Endothelial cell of umbilical vein (primary cell): ENCODE results near the gene DCLK1. TPM values are rescaled to one million over a fixed set of nuclear protein-coding genes. Genes with fewer than 3 reads are reported as not detected.

ENCODE experiments used
- BruUV-seq: library from RNA; stranded (reverse); fragments of 400-500 nt; replicated peaks from 2 replicates; lab custom pipeline; 2021; lab: Mats Ljungman, UMichigan
- CTCF ChIA-PET: fragments of 300-600, 350-600 bp; sonication (Branson Sonifier 250); formaldehyde crosslinking; loops from one replicate; lab custom pipeline; 2021; ENCODE audit warnings: antibody characterized with exemption, inconsistent platforms; lab: Charles Lee
- POLR2A ChIA-PET: fragments of 300-600, 350-600 bp; sonication (Branson Sonifier 250); formaldehyde crosslinking; loops from one replicate; lab custom pipeline; 2021; ENCODE audit warnings: antibody characterized with exemption, inconsistent platforms; lab: Charles Lee
- DNase-seq: peaks from one replicate; pipeline ENCODE4 v3.0.0-alpha.2; 2011; ENCODE audit warnings: low read depth, low spot score
- FAIRE-seq: peaks from 2 replicates; lab custom pipeline; 2011; peaks lifted over from hg19 to GRCh38; lab: Jason Lieb, UNC
- H2AFZ ChIP-seq: 2 replicates; pipeline ENCODE4 v1.6.0; 2012; ENCODE audit warnings: low read depth, low read length, control low read depth, inconsistent platforms
- H3K27ac ChIP-seq: 2 replicates; pipeline ENCODE4 v1.5.1; 2011; ENCODE audit warnings: low read depth, mild to moderate bottlenecking, control low read depth, low read length, moderate library complexity; ENCODE audit not compliant: insufficient read depth
- H3K27me3 ChIP-seq, 2 experiments: 2 replicates each; pipeline versions ENCODE4 v1.6.0 to v1.6.1; 2011; ENCODE audit warnings: low read length in 2 of 2, mixed read lengths in 1 of 2; ENCODE audit not compliant: control insufficient read depth in 2 of 2, insufficient read depth in 2 of 2
- H3K36me3 ChIP-seq, 2 experiments: 2 replicates in 1 of 2; 3 replicates in 1 of 2; pipeline ENCODE4 v1.5.1; 2011; ENCODE audit warnings: low read length in 2 of 2, mild to moderate bottlenecking in 1 of 2, moderate library complexity in 1 of 2; ENCODE audit not compliant: control insufficient read depth in 2 of 2, insufficient read depth in 2 of 2; ENCODE audit errors: extremely low read depth in 1 of 2
- H3K4me1 ChIP-seq: 3 replicates; pipeline ENCODE4 v1.5.1; 2011; ENCODE audit warnings: mild to moderate bottlenecking, low read length; ENCODE audit not compliant: control insufficient read depth, insufficient read depth; ENCODE audit errors: extremely low read depth
- H3K4me2 ChIP-seq: 2 replicates; pipeline ENCODE4 v1.6.1; 2011; ENCODE audit warnings: low read length, control low read depth, mixed read lengths; ENCODE audit not compliant: insufficient read depth
- H3K4me3 ChIP-seq, 3 experiments: fragments of 200-600 bp in 1 of 3; sonication (generic), shearing (Covaris generic) in 1 of 3; replicated peaks in 1 of 3; 2 replicates each; pipeline ENCODE4 v1.5.1; 2011 to 2016; ENCODE audit warnings: control low read depth in 3 of 3, low read length in 3 of 3, mild to moderate bottlenecking in 2 of 3, inconsistent platforms in 1 of 3, low read depth in 1 of 3, moderate library complexity in 1 of 3; ENCODE audit not compliant: insufficient read depth in 1 of 3
- H3K79me2 ChIP-seq: 2 replicates; pipeline ENCODE4 v1.6.0; 2012; ENCODE audit warnings: low read length, inconsistent platforms; ENCODE audit not compliant: control insufficient read depth, insufficient read depth
- H3K9ac ChIP-seq: replicated peaks from 2 replicates; pipeline ENCODE3; 2011; ENCODE audit warnings: low read length, control low read depth; ENCODE audit not compliant: insufficient read depth; ENCODE audit errors: extremely low read depth
- H3K9me1 ChIP-seq: replicated peaks from 3 replicates; pipeline ENCODE4 v1.6.0; 2011; ENCODE audit warnings: mild to moderate bottlenecking, low read length; ENCODE audit not compliant: control insufficient read depth, insufficient read depth; ENCODE audit errors: extremely low read depth
- H3K9me3 ChIP-seq: replicated peaks from 2 replicates; pipeline ENCODE4 v1.5.1; 2012; ENCODE audit warnings: low read length, inconsistent platforms; ENCODE audit not compliant: control insufficient read depth, insufficient read depth
- H4K20me1 ChIP-seq: replicated peaks from 2 replicates; pipeline ENCODE3; 2011; ENCODE audit warnings: mild to moderate bottlenecking, low read length; ENCODE audit not compliant: control insufficient read depth, insufficient read depth; ENCODE audit errors: extremely low read depth
- EZH2 ChIP-seq: IDR thresholded peaks from 2 replicates; pipeline ENCODE4 v1.6.1; 2012; ENCODE audit warnings: borderline replicate concordance, low read depth, mild to moderate bottlenecking, moderate library complexity, low read length, inconsistent platforms; ENCODE audit not compliant: severe bottlenecking
- FOS ChIP-seq: IDR thresholded peaks from 2 replicates; pipeline ENCODE4 v1.6.1; 2011; ENCODE audit warnings: mild to moderate bottlenecking, low read length, moderate library complexity, borderline replicate concordance; ENCODE audit not compliant: insufficient read depth
- GATA2 ChIP-seq: IDR thresholded peaks from 2 replicates; pipeline ENCODE4 v1.7.0; 2011; ENCODE audit warnings: low read depth, mild to moderate bottlenecking, moderate library complexity, mixed read lengths, low read length; ENCODE audit not compliant: insufficient read length, insufficient read depth
- JUN ChIP-seq: IDR thresholded peaks from 2 replicates; pipeline ENCODE4 v1.6.1; 2011; ENCODE audit warnings: borderline replicate concordance, low read depth; ENCODE audit not compliant: insufficient read length, insufficient read depth
- MYC ChIP-seq: IDR thresholded peaks from one replicate; pipeline ENCODE4 v1.6.1; 2011; ENCODE audit warnings: mild to moderate bottlenecking, low read depth, low read length
- POLR2A ChIP-seq: IDR thresholded peaks from 2 replicates; pipeline ENCODE4 v1.6.1; 2012; ENCODE audit warnings: low read depth, mild to moderate bottlenecking, control low read depth, low read length
- POLR2AphosphoS5 ChIP-seq: IDR thresholded peaks from 2 replicates; pipeline ENCODE4 v1.6.1; 2012; ENCODE audit warnings: low read depth, mild to moderate bottlenecking, control low read depth, low read length, moderate library complexity; ENCODE audit not compliant: insufficient read depth
- dilution Hi-C: fragments of 300-500 bp; cut with MboI; formaldehyde crosslinking; loops from one replicate; pipeline ENCODE4 v1.15.0; 2019; ENCODE audit warnings: low sequenced_read_pairs; ENCODE audit not compliant: extremely low pct_ligation_motif_present
- intact Hi-C: fragments of 100-400 bp; cut with micrococcal nuclease; formaldehyde crosslinking; loops from one replicate; pipeline ENCODE4 v1.10.0; 2022
- polyA plus RNA-seq, 4 experiments: library from polyadenylated mRNA; depleted of rRNA in 3 of 4; stranded (reverse) in 3 of 4; unstranded in 1 of 4; fragments of >200 nt; gene quantifications; 2 replicates each; pipeline versions ENCODE4 v1.2.1 to v1.2.3, GENCODE V29; 2011 to 2012; ENCODE audit warnings: missing spikeins in 1 of 4
- total RNA-seq: library from RNA; stranded (reverse); gene quantifications from 2 replicates; pipeline ENCODE4 v1.2.3, GENCODE V29; 2021
- TF ChIP-seq, protein P1 (sequence below), 2 donors: IDR thresholded peaks; 1 replicate in 1 of 2; 2 replicates in 1 of 2; pipeline ENCODE4 v1.5.1; 2011; ENCODE audit warnings: low read length in 2 of 2, mild to moderate bottlenecking in 2 of 2, moderate library complexity in 2 of 2, control low read depth in 1 of 2, inconsistent platforms in 1 of 2, low read depth in 1 of 2; ENCODE audit not compliant: insufficient read depth in 1 of 2; ENCODE audit errors: extremely low read depth in 1 of 2
- TF ChIP-seq, protein P2 (sequence below): IDR thresholded peaks from 2 replicates; pipeline ENCODE4 v1.6.1; 2011; ENCODE audit not compliant: insufficient read depth, insufficient read length

Gene DCLK1
- total and polyA plus RNA-seq, 2 donors (not counting 3 experiments of a cell fraction or from before 2014, with no cell fraction given), result 0.28 to 3.9 TPM

GRCh38 chr13:36163286-36163685 is 32.1 kb upstream of the DCLK1 start:
- H3K9me1 ChIP-seq, result no peaks in the 10 kb centered on the region
- intact Hi-C loops, result no loop called here
- no peaks in the 10 kb centered on the region for H3K27me3 ChIP-seq
- no peak overlapping the region for H2AFZ ChIP-seq
- no peaks in the 10 kb centered on the region for H3K9me3 ChIP-seq
- ChIA-PET POLR2A (no interaction called here), CTCF (interaction anchor here (1.7 kb wide), 1 partner anchor 15 kb away, joined by 3 read pairs; no protein-coding TSS in a partner anchor)
- H3K27ac ChIP-seq, result no peak overlapping the region
- no peak for FAIRE-seq
- H3K79me2 ChIP-seq, result no peaks in the 10 kb centered on the region
- no peak for TF ChIP-seq FOS
- no peak for TF ChIP-seq POLR2A
- TF ChIP-seq MYC, result no peak
- TF ChIP-seq JUN, result no peak
- no peak for TF ChIP-seq EZH2
- TF ChIP-seq GATA2, result no peak
- TF ChIP-seq, protein P1, sequence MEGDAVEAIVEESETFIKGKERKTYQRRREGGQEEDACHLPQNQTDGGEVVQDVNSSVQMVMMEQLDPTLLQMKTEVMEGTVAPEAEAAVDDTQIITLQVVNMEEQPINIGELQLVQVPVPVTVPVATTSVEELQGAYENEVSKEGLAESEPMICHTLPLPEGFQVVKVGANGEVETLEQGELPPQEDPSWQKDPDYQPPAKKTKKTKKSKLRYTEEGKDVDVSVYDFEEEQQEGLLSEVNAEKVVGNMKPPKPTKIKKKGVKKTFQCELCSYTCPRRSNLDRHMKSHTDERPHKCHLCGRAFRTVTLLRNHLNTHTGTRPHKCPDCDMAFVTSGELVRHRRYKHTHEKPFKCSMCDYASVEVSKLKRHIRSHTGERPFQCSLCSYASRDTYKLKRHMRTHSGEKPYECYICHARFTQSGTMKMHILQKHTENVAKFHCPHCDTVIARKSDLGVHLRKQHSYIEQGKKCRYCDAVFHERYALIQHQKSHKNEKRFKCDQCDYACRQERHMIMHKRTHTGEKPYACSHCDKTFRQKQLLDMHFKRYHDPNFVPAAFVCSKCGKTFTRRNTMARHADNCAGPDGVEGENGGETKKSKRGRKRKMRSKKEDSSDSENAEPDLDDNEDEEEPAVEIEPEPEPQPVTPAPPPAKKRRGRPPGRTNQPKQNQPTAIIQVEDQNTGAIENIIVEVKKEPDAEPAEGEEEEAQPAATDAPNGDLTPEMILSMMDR (IDR thresholded peaks at IDR 0.05; ENCODE audit: extremely low read depth in 1 of 2, insufficient read depth in 1 of 2, low read depth in 1 of 2, low read length in 2 of 2), result no peak
- TF ChIP-seq, protein P2, sequence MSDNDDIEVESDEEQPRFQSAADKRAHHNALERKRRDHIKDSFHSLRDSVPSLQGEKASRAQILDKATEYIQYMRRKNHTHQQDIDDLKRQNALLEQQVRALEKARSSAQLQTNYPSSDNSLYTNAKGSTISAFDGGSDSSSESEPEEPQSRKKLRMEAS, result no peak
- TF ChIP-seq POLR2AphosphoS5, result no peak
- no peak overlapping the region for H3K9ac ChIP-seq
- dilution Hi-C loops, result no loop called here
- H4K20me1 ChIP-seq, result no peaks in the 10 kb centered on the region
- H3K36me3 ChIP-seq, result no peaks in the 10 kb centered on the region
- no peak for DNase-seq
- H3K4me1 ChIP-seq, result no peaks in the 10 kb centered on the region
- H3K4me3 ChIP-seq, result no peak overlapping the region
- no peak overlapping the region for H3K4me2 ChIP-seq
- no TSS peak for BruUV-seq
